Loucy (cell line): Measurements from ENCODE around the gene FBN1.

Source experiments
- CTCF ChIP-seq: fragments of 200-600 bp; sonication (generic); conservative IDR thresholded peaks from 2 replicates; pipeline ENCODE4 v1.5.1; 2014; ENCODE audit warnings: mild to moderate bottlenecking, antibody characterized with exemption, low read length
- EZH2phosphoT487 ChIP-seq: fragments of 200-600 bp; IDR thresholded peaks from 2 replicates; pipeline ENCODE4 v1.6.1; 2018; ENCODE audit warnings: antibody characterized with exemption, mild to moderate bottlenecking, moderate library complexity, borderline replicate concordance

GRCh38 chr15:48522123-48522522, 123.4 kb downstream of the FBN1 start:
- TF ChIP-seq CTCF (no peak), EZH2phosphoT487 (no peak)
